Astrocyte of the spinal cord (primary cell): ENCODE results near the gene ARHGAP15.

Source experiments
- DNase-seq: peaks from one replicate; pipeline ENCODE4 v3.0.0; 2011; ENCODE audit warnings: low read depth, low spot score
- H3K4me3 ChIP-seq: 2 replicates; pipeline ENCODE4 v1.5.1; 2011; ENCODE audit warnings: low read depth, mild to moderate bottlenecking, low read length, moderate library complexity
- CTCF ChIP-seq: IDR thresholded peaks from 2 replicates; pipeline ENCODE4 v1.5.1; 2012; ENCODE audit warnings: low read depth, mild to moderate bottlenecking, low read length, inconsistent platforms
- in situ Hi-C: cut with HindIII; loops from 2 replicates; pipeline ENCODE4 v1.10.0; 2017; ENCODE audit warnings: low sequenced_read_pairs

The ARHGAP15 gene

GRCh38 chr2:143604566-143604959 lies 475.3 kb downstream of the ARHGAP15 start:
- no peak overlapping the region for H3K4me3 ChIP-seq
- TF ChIP-seq CTCF = no peak
- in situ Hi-C loops = no loop called here

GRCh38 chr2:143607231-143608062 lies 478.2 kb downstream of the ARHGAP15 start:
- no peak overlapping the region for H3K4me3 ChIP-seq
- in situ Hi-C loops = no loop called here
- no peak for TF ChIP-seq CTCF
- no peak for DNase-seq

More at GRCh38 chr2:143604566-143604959, 475.3 kb downstream of the ARHGAP15 start:
- no peak for DNase-seq

- TF ChIP-seq CTCF = no peak
- in situ Hi-C loops = no loop called here
- DNase-seq = no peak
- no peak overlapping the region for H3K4me3 ChIP-seq
These were observed 478.8 kb downstream of the ARHGAP15 start for GRCh38 chr2:143608063-143608423.

- H3K4me3 ChIP-seq = no peak overlapping the region
- no peak for TF ChIP-seq CTCF
- no peak for DNase-seq
- in situ Hi-C loops = no loop called here
These were observed 479.5 kb downstream of the ARHGAP15 start for GRCh38 chr2:143608758-143609157.

GRCh38 chr2:143611336-143611735 lies 482.1 kb downstream of the ARHGAP15 start:
- H3K4me3 ChIP-seq = no peak overlapping the region
- TF ChIP-seq CTCF = no peak
- in situ Hi-C loops = no loop called here
- no peak for DNase-seq

GRCh38 chr2:143615562-143615961 lies 486.3 kb downstream of the ARHGAP15 start:
- in situ Hi-C loops = no loop called here
- no peak for DNase-seq
- H3K4me3 ChIP-seq = no peak overlapping the region
- TF ChIP-seq CTCF = no peak
